Skeletal muscle satellite cell (primary cell): Measurements from ENCODE around the gene TMEM150B.

Experiments used
- H3K27me3 ChIP-seq: 2 replicates; pipeline ENCODE4 v1.7.0; 2013; ENCODE audit warnings: low read length; ENCODE audit not compliant: control insufficient read depth, insufficient read depth
- H3K36me3 ChIP-seq: 2 replicates; pipeline ENCODE4 v1.7.0; 2013; ENCODE audit warnings: mild to moderate bottlenecking, control low read depth, low read length; ENCODE audit not compliant: insufficient read depth
- H3K4me1 ChIP-seq: 2 replicates; pipeline ENCODE4 v1.7.0; 2013; ENCODE audit warnings: low read length; ENCODE audit not compliant: control insufficient read depth, insufficient read depth
- H3K4me2 ChIP-seq: 2 replicates; pipeline ENCODE4 v1.7.0; 2013; ENCODE audit warnings: mild to moderate bottlenecking, low read length
- H3K4me3 ChIP-seq: 2 replicates; pipeline ENCODE4 v1.7.0; 2013; ENCODE audit warnings: low read length
- H3K9ac ChIP-seq: 2 replicates; pipeline ENCODE4 v1.7.0; 2013; ENCODE audit warnings: mild to moderate bottlenecking, low read depth, low read length, moderate library complexity
- H3K9me3 ChIP-seq: replicated peaks from 2 replicates; pipeline ENCODE4 v1.7.0; 2013; ENCODE audit warnings: mild to moderate bottlenecking, control low read depth, low read length

Gene TMEM150B

GRCh38 chr19:55309448-55309847 is 15.7 kb downstream of the TMEM150B start:
- Histone ChIP-seq H3K4me3 (no peak overlapping the region), H3K9ac (no peak overlapping the region), H3K4me2 (no peak overlapping the region), H3K36me3 (peaks cover 3% of the 10 kb centered on the region), H3K9me3 (no peaks in the 10 kb centered on the region), H3K27me3 (no peaks in the 10 kb centered on the region), H3K4me1 (no peaks in the 10 kb centered on the region)

GRCh38 chr19:55308281-55308680 is 16.9 kb downstream of the TMEM150B start:
- no peak overlapping the region for H3K4me2 ChIP-seq
- no peaks in the 10 kb centered on the region for H3K4me1 ChIP-seq
- no peaks in the 10 kb centered on the region for H3K9me3 ChIP-seq
- H3K4me3 ChIP-seq: no peak overlapping the region
- no peak overlapping the region for H3K9ac ChIP-seq
- peaks cover 10% of the 10 kb centered on the region for H3K36me3 ChIP-seq
- no peaks in the 10 kb centered on the region for H3K27me3 ChIP-seq

GRCh38 chr19:55306712-55307111 is 18.4 kb downstream of the TMEM150B start:
- peaks cover 4% of the 10 kb centered on the region for H3K4me1 ChIP-seq
- no peak overlapping the region for H3K4me3 ChIP-seq
- no peaks in the 10 kb centered on the region for H3K9me3 ChIP-seq
- no peak overlapping the region for H3K9ac ChIP-seq
- no peaks in the 10 kb centered on the region for H3K27me3 ChIP-seq
- peaks cover 10% of the 10 kb centered on the region for H3K36me3 ChIP-seq
- no peak overlapping the region for H3K4me2 ChIP-seq

GRCh38 chr19:55305983-55306562 is 19.1 kb downstream of the TMEM150B start:
- H3K9me3 ChIP-seq: no peaks in the 10 kb centered on the region
- H3K9ac ChIP-seq: no peak overlapping the region
- no peak overlapping the region for H3K4me2 ChIP-seq
- no peak overlapping the region for H3K4me3 ChIP-seq
- H3K36me3 ChIP-seq: peaks cover 10% of the 10 kb centered on the region
- peaks cover 9% of the 10 kb centered on the region for H3K4me1 ChIP-seq
- no peaks in the 10 kb centered on the region for H3K27me3 ChIP-seq

- H3K4me1 ChIP-seq: peaks cover 9% of the 10 kb centered on the region
- H3K4me2 ChIP-seq: no peak overlapping the region
- H3K4me3 ChIP-seq: no peak overlapping the region
- peaks cover 10% of the 10 kb centered on the region for H3K36me3 ChIP-seq
- H3K9me3 ChIP-seq: no peaks in the 10 kb centered on the region
- H3K9ac ChIP-seq: no peak overlapping the region
- H3K27me3 ChIP-seq: no peaks in the 10 kb centered on the region
These were observed 19.6 kb downstream of the TMEM150B start for GRCh38 chr19:55305491-55305890.

- H3K4me1 ChIP-seq: peaks cover 9% of the 10 kb centered on the region
- peaks cover 10% of the 10 kb centered on the region for H3K36me3 ChIP-seq
- H3K27me3 ChIP-seq: no peaks in the 10 kb centered on the region
- no peak overlapping the region for H3K4me3 ChIP-seq
- H3K4me2 ChIP-seq: no peak overlapping the region
- no peaks in the 10 kb centered on the region for H3K9me3 ChIP-seq
- no peak overlapping the region for H3K9ac ChIP-seq
These were observed 20.2 kb downstream of the TMEM150B start for GRCh38 chr19:55304980-55305379.

GRCh38 chr19:55304279-55304978 is 20.7 kb downstream of the TMEM150B start:
- Histone ChIP-seq H3K4me3 (no peak overlapping the region), H3K4me1 (peaks cover 9% of the 10 kb centered on the region), H3K9me3 (no peaks in the 10 kb centered on the region), H3K4me2 (no peak overlapping the region), H3K9ac (no peak overlapping the region), H3K27me3 (no peaks in the 10 kb centered on the region), H3K36me3 (peaks cover 10% of the 10 kb centered on the region)

GRCh38 chr19:55303477-55303876 is 21.7 kb downstream of the TMEM150B start:
- no peak overlapping the region for H3K4me3 ChIP-seq
- H3K4me2 ChIP-seq: no peak overlapping the region
- no peaks in the 10 kb centered on the region for H3K9me3 ChIP-seq
- peaks cover 10% of the 10 kb centered on the region for H3K36me3 ChIP-seq
- peaks cover 9% of the 10 kb centered on the region for H3K4me1 ChIP-seq
- H3K9ac ChIP-seq: no peak overlapping the region
- no peaks in the 10 kb centered on the region for H3K27me3 ChIP-seq

- Histone ChIP-seq H3K9ac (peak overlapping the region; percentile 80), H3K36me3 (peaks cover 10% of the 10 kb centered on the region), H3K4me2 (peak overlapping the region; percentile 92), H3K27me3 (no peaks in the 10 kb centered on the region), H3K9me3 (no peaks in the 10 kb centered on the region), H3K4me1 (peaks cover 9% of the 10 kb centered on the region), H3K4me3 (peak overlapping the region; percentile 73)
These were observed 22.8 kb downstream of the TMEM150B start for GRCh38 chr19:55302318-55302703.

- peak overlapping the region; percentile 73 for H3K4me3 ChIP-seq
- peak overlapping the region; percentile 92 for H3K4me2 ChIP-seq
- H3K9ac ChIP-seq: peak overlapping the region; percentile 80
- no peaks in the 10 kb centered on the region for H3K9me3 ChIP-seq
- H3K4me1 ChIP-seq: peaks cover 9% of the 10 kb centered on the region
- H3K27me3 ChIP-seq: no peaks in the 10 kb centered on the region
- H3K36me3 ChIP-seq: peaks cover 7% of the 10 kb centered on the region
These were observed 23.5 kb downstream of the TMEM150B start for GRCh38 chr19:55301459-55302317.

- Histone ChIP-seq H3K4me1 (peaks cover 9% of the 10 kb centered on the region), H3K27me3 (no peaks in the 10 kb centered on the region), H3K36me3 (peaks cover 7% of the 10 kb centered on the region), H3K9me3 (no peaks in the 10 kb centered on the region), H3K4me3 (peak overlapping the region; percentile 73), H3K4me2 (peak overlapping the region; percentile 92), H3K9ac (peak overlapping the region; percentile 80)
These were observed 24.2 kb downstream of the TMEM150B start for GRCh38 chr19:55300886-55301458.
